Putamen (tissue), 1 donor: ENCODE data around the gene DNAI4.

Source experiments
- DNase-seq: peaks from one replicate; pipeline ENCODE4 v3.0.0-alpha.2; 2016; ENCODE audit warnings: low spot score

The DNAI4 gene

GRCh38 chr1:66764994-66765578 is 159.6 kb downstream of the DNAI4 start:
- DNase-seq: no peak
